Uterus (tissue), 4 donors: Measurements from ENCODE around the gene PPIAL4G. TPM values are rescaled to one million over a fixed set of nuclear protein-coding genes. Genes with fewer than 3 reads are reported as not detected.
"Not testable (repeated sequence)": the region's sequence is repeated elsewhere in the genome, so short reads cannot be mapped to it uniquely, and the experiment has no call there.

ENCODE experiments used
- DNase-seq, 2 donors: peaks; one replicate each; pipeline ENCODE4 v3.0.0-alpha.2; 2019 to 2020
- H3K27ac ChIP-seq, 2 donors: fragments of 200-600 bp; sonication (generic); 1 replicate in 1 of 2; 2 replicates in 1 of 2; pipeline ENCODE4 v1.5.1; 2016 to 2018
- H3K27me3 ChIP-seq, 2 donors: fragments of 200-600 bp; sonication (generic); one replicate each; pipeline ENCODE4 v1.5.1; 2018 to 2019; ENCODE audit warnings: control low read depth in 1 of 2
- H3K36me3 ChIP-seq, 2 donors: fragments of 200-600 bp; sonication (generic); one replicate each; pipeline ENCODE4 v1.5.1; 2019; ENCODE audit warnings: control low read depth in 1 of 2
- H3K4me1 ChIP-seq, 2 donors: fragments of 200-600 bp; sonication (generic); one replicate each; pipeline ENCODE4 v1.5.1; 2018 to 2019; ENCODE audit warnings: control low read depth in 1 of 2
- H3K4me3 ChIP-seq, 2 donors: fragments of 200-600 bp; sonication (generic); 1 replicate in 1 of 2; 2 replicates in 1 of 2; pipeline ENCODE4 v1.5.1; 2018 to 2019; ENCODE audit warnings: mild to moderate bottlenecking in 1 of 2
- H3K9me3 ChIP-seq, 2 donors: fragments of 200-600 bp; sonication (generic); one replicate each; pipeline ENCODE4 v1.5.1; 2019; ENCODE audit warnings: control low read depth in 1 of 2
- CTCF ChIP-seq, 4 experiments: fragments of 200-600 bp in 2 of 4; fragments of 450-650 bp in 2 of 4; sonication (generic) in 2 of 4; IDR thresholded peaks; one replicate each; pipeline ENCODE4 v1.5.1; 2016 to 2019; ENCODE audit warnings: antibody characterized with exemption in 4 of 4, mild to moderate bottlenecking in 2 of 4, moderate library complexity in 1 of 4
- POLR2A ChIP-seq, 2 donors: fragments of 450-650 bp; IDR thresholded peaks; one replicate each; pipeline ENCODE4 v1.6.1; 2016; ENCODE audit warnings: antibody characterized with exemption in 2 of 2, mild to moderate bottlenecking in 1 of 2, moderate library complexity in 1 of 2
- intact Hi-C: fragments of 100-400 bp; cut with DNase I; formaldehyde crosslinking; loops from one replicate; pipeline ENCODE4 v1.15.1; 2023; ENCODE audit warnings: low total_unique reads
- total RNA-seq, 4 donors: library from RNA; depleted of rRNA in 3 of 4; stranded (reverse); fragments of >200 nt in 3 of 4; gene quantifications; one replicate each; pipeline versions ENCODE4 v1.1.0 to v1.2.4, GENCODE V29; 2014 to 2023
- donor health status: DM: yes; HTN: yes; CAD: no.

Gene PPIAL4G
- total RNA-seq, 4 donors from 2014 or later = 0.12 to 0.14 TPM; not detected in 2

- H3K4me3 ChIP-seq, H3K4me1 ChIP-seq, H3K27ac ChIP-seq, H3K9me3 ChIP-seq, H3K27me3 ChIP-seq, DNase-seq, H3K36me3 ChIP-seq, intact Hi-C loops: not testable (repeated sequence)
Measured at GRCh38 chr1:148481134-148481533, 2.0 kb downstream of the PPIAL4G start.

DNA sequence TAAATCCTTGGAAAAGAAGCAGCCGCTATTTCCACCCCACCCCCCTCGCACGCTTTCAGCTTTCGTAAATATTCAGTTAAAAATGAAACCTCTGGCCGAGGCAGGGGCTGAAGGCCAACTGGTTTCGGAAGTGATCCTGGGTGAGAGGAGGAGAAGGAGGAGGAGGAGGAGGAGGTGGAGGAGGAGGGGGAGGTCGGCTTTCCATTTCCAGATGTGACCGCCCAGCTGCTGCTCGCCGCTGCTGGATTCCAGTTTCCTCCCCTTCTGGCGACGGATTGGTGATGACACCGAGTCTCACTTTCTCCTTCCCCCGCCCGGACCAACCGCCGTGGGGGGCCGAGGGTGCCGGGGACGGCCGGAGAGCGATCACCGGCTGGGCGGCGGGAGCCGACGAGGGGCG is 23.4 kb downstream of the PPIAL4G start:
- H3K27me3 ChIP-seq, H3K9me3 ChIP-seq, H3K4me1 ChIP-seq, intact Hi-C loops, DNase-seq, H3K36me3 ChIP-seq: not testable (repeated sequence)
- Histone ChIP-seq H3K27ac (peak overlapping the region; percentile 62 to 74), H3K4me3 (peak overlapping the region; percentile 37 to 51)

DNA sequence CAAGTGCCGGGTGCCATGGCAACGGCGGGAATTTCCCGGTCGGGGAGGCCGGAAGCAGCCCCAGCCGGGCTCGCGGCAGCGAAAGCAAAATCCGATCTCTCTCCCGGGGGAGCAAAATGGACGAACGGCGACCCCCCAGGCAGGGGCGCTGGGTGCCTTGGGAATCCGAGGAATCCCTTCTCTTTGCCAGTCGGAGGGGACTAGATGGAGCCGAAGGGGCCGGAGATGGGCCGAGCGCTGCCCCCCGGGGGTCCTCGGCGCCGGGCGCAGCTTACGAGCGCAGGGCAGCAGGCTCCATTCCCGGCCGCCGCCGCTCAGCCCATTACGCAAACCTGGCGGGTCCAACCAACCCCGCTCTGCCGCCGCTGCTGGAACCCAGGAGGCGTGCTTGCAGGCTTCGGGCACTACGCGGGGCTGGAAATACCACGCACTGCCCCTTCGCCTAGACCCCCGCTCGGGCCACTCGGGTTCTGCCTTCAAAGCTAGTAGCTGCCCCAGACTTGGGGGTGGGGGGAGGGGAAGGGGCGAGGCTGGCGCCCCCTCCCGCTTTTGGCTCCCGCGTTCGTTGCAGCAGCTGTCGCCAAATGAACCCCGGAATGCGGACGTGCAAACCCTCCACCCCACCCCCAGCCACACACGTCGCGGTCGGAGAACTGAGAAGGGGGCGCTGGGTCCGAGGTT is 24.1 kb downstream of the PPIAL4G start:
- H3K9me3 ChIP-seq, H3K4me1 ChIP-seq, H3K36me3 ChIP-seq, intact Hi-C loops, H3K27me3 ChIP-seq: not testable (repeated sequence)
- peak overlapping the region; percentile 62 to 74 for H3K27ac ChIP-seq
- DNase-seq = peak; percentile 35 to 40
- peak overlapping the region; percentile 37 to 51 for H3K4me3 ChIP-seq

DNA sequence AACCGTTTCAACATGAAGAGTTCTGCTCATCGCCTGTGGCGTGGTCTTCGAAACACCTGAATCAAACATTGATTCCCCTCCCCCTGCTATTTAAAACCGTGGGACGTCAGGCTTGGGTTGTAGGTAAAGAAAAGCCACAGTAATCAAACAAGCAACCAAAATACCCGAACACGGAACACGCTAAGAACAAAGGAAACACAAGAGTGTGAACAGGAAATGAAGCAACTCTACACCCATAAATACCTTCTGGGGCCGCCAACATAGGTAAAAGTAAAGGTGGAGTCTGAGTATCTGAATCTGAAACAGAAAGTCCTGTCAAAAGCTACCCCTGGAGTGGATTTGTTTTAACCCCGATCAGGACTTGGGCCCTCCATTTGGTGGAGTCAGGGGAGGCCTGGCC is 24.7 kb downstream of the PPIAL4G start:
- H3K27ac ChIP-seq = peak overlapping the region; percentile 62 to 74
- H3K9me3 ChIP-seq, intact Hi-C loops, H3K27me3 ChIP-seq, DNase-seq, H3K4me1 ChIP-seq, H3K36me3 ChIP-seq: not testable (repeated sequence)
- H3K4me3 ChIP-seq = peak overlapping the region in 1 of 2 donors; percentile 51

GRCh38 chr1:148452845-148453244 is 30.3 kb downstream of the PPIAL4G start:
- H3K4me3 ChIP-seq, H3K36me3 ChIP-seq, H3K27ac ChIP-seq, intact Hi-C loops, H3K9me3 ChIP-seq, H3K4me1 ChIP-seq, DNase-seq, H3K27me3 ChIP-seq: not testable (repeated sequence)

DNA sequence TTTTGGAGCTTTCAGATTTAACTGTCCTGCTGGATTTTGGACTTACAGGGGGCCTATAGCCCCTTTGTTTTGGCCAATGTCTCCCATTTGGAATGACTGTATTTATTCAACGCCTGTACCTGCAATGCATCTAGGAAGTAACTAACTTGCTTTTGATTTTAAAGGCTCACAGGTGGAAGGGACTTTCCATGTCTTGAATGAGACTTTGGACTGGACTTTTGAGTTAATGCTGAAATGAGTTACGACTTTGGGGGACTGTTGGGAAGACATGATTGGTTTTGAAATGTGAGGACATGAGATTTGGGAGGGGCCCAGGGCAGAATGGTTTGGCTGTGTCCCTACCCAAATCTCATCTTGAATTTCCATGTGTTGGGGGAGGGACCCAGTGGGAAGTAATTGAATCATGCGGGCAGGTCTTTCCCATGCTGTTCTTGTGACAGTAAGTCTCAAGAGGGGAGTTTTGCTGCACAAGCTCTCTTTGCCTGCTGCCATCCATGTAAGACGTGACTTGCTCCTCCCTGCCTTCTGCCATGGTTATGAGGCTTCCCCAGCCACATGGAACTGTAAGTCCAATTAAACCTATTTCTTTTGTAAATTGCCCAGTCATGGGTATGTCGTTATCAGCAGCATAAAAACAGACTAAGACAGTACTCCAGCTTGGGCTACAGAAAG is 43.3 kb downstream of the PPIAL4G start:
- H3K4me3 ChIP-seq, H3K4me1 ChIP-seq, H3K36me3 ChIP-seq, H3K9me3 ChIP-seq, H3K27ac ChIP-seq, intact Hi-C loops, H3K27me3 ChIP-seq, DNase-seq: not testable (repeated sequence)

DNA sequence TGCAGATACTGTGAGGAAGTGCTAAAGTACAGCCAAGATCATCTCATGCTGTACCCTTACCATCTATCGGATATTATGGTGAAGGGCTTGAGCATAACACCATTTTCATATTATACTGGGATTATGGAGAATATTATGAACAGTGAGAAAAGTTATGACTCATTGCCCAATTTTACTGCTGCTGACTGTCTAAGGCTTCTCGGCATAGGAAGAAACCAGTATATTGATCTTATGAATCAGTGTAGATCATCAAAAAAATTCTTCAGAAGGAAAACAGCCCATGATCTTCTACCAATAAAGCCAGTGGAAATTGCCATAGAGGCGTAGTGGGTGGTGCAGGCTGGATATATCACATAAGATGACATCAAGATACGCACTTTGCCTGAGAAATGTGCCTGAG is 47.7 kb downstream of the PPIAL4G start:
- intact Hi-C loops = no loop called here
- H3K9me3 ChIP-seq = no peaks in the 10 kb centered on the region
- no peak overlapping the region for H3K4me3 ChIP-seq
- no peaks in the 10 kb centered on the region for H3K36me3 ChIP-seq
- H3K27me3 ChIP-seq = no peaks in the 10 kb centered on the region
- H3K27ac ChIP-seq = no peak overlapping the region
- H3K4me1 ChIP-seq = no peaks in the 10 kb centered on the region
- TF ChIP-seq CTCF (IDR thresholded peaks at IDR 0.05) = no peak
- DNase-seq = no peak

- Histone ChIP-seq H3K4me1 (no peaks in the 10 kb centered on the region), H3K27ac (no peak overlapping the region), H3K9me3 (no peaks in the 10 kb centered on the region), H3K27me3 (no peaks in the 10 kb centered on the region), H3K36me3 (no peaks in the 10 kb centered on the region), H3K4me3 (no peak overlapping the region)
- TF ChIP-seq POLR2A (IDR thresholded peaks at IDR 0.05) = no peak
- TF ChIP-seq CTCF (IDR thresholded peaks at IDR 0.05) = no peak
- DNase-seq = no peak
- intact Hi-C loops = no loop called here
Measured at GRCh38 chr1:148434832-148435231, 48.3 kb downstream of the PPIAL4G start.

- H3K9me3 ChIP-seq = not testable (repeated sequence)
Measured at GRCh38 chr1:148432916-148433317, 50.2 kb downstream of the PPIAL4G start.

More at GRCh38 chr1:148432916-148433317, 50.2 kb downstream of the PPIAL4G start:
- DNase-seq, H3K4me1 ChIP-seq, H3K27ac ChIP-seq, H3K4me3 ChIP-seq, H3K36me3 ChIP-seq, intact Hi-C loops, H3K27me3 ChIP-seq: not testable (repeated sequence)
